ENCODE data around the gene S100A1. TPM values are rescaled to one million over a fixed set of nuclear protein-coding genes. Genes with fewer than 3 reads are reported as not detected.
"Not testable (repeated sequence)": the region's sequence is repeated elsewhere in the genome, so short reads cannot be mapped to it uniquely, and the experiment has no call there.

S100A1 gene
- total and polyA plus RNA-seq, 2 donors from 2014 or later = 83.1 to 332 TPM

GRCh38 chr1:153583514-153583913 lies 44.7 kb upstream of the S100A1 start:
- H3K36me3 ChIP-seq (ENCODE audit: control insufficient read depth in 2 of 3, insufficient read depth in 3 of 3, low read length in 3 of 3); DNase-seq; FAIRE-seq; H3K4me1 ChIP-seq (ENCODE audit: control insufficient read depth in 2 of 3, insufficient read depth in 2 of 3, low read depth in 1 of 3, low read length in 3 of 3); intact Hi-C loops (cut with DNase I); H3K27me3 ChIP-seq (ENCODE audit: control insufficient read depth, insufficient read depth, low read length); H3K9ac ChIP-seq (ENCODE audit: low read length in 3 of 3); H3K27ac ChIP-seq (ENCODE audit: low read depth in 2 of 2, low read length in 2 of 2); H3K9me3 ChIP-seq (ENCODE audit: control insufficient read depth in 2 of 3, insufficient read depth in 1 of 3, low read length in 3 of 3); H3K4me3 ChIP-seq (ENCODE audit: low read length in 3 of 3): not testable (repeated sequence)

- H3K27ac ChIP-seq (ENCODE audit: low read depth in 2 of 2, low read length in 2 of 2) = no peak overlapping the region
- FAIRE-seq (no peak), DNase-seq (no peak)
- no peaks in the 10 kb centered on the region for H3K4me1 ChIP-seq (ENCODE audit: control insufficient read depth in 2 of 3, insufficient read depth in 2 of 3, low read depth in 1 of 3, low read length in 3 of 3)
- H3K4me3 ChIP-seq (ENCODE audit: low read length in 3 of 3) = no peak overlapping the region
- intact Hi-C loops (cut with DNase I) = no loop called here
- no peaks in the 10 kb centered on the region for H3K36me3 ChIP-seq (ENCODE audit: control insufficient read depth in 2 of 3, insufficient read depth in 3 of 3, low read length in 3 of 3)
- no peak for TF ChIP-seq CTCF (IDR thresholded peaks at IDR 0.05; ENCODE audit: borderline replicate concordance, extremely low read depth, insufficient read depth)
- H3K27me3 ChIP-seq (ENCODE audit: control insufficient read depth, insufficient read depth, low read length) = no peaks in the 10 kb centered on the region
- H3K9me3 ChIP-seq (ENCODE audit: control insufficient read depth in 2 of 3, insufficient read depth in 1 of 3, low read length in 3 of 3) = no peaks in the 10 kb centered on the region
- H3K9ac ChIP-seq (ENCODE audit: low read length in 3 of 3) = no peak overlapping the region
Measured at GRCh38 chr1:153583976-153584375, 44.3 kb upstream of the S100A1 start.

GRCh38 chr1:153585006-153585405 lies 43.2 kb upstream of the S100A1 start:
- no peak for TF ChIP-seq CTCF (IDR thresholded peaks at IDR 0.05; ENCODE audit: borderline replicate concordance, extremely low read depth, insufficient read depth)
- Histone ChIP-seq H3K4me3 (ENCODE audit: low read length in 3 of 3) (no peak overlapping the region), H3K36me3 (ENCODE audit: control insufficient read depth in 2 of 3, insufficient read depth in 3 of 3, low read length in 3 of 3) (no peaks in the 10 kb centered on the region), H3K9ac (ENCODE audit: low read length in 3 of 3) (no peak overlapping the region), H3K9me3 (ENCODE audit: control insufficient read depth in 2 of 3, insufficient read depth in 1 of 3, low read length in 3 of 3) (no peaks in the 10 kb centered on the region), H3K27ac (ENCODE audit: low read depth in 2 of 2, low read length in 2 of 2) (no peak overlapping the region), H3K4me1 (ENCODE audit: control insufficient read depth in 2 of 3, insufficient read depth in 2 of 3, low read depth in 1 of 3, low read length in 3 of 3) (no peaks in the 10 kb centered on the region), H3K27me3 (ENCODE audit: control insufficient read depth, insufficient read depth, low read length) (no peaks in the 10 kb centered on the region)
- intact Hi-C loops (cut with DNase I) = no loop called here
- FAIRE-seq (no peak), DNase-seq (no peak)

- DNase-seq = no peak
- no peak for FAIRE-seq
- Histone ChIP-seq H3K27ac (ENCODE audit: low read depth in 2 of 2, low read length in 2 of 2) (no peak overlapping the region), H3K27me3 (ENCODE audit: control insufficient read depth, insufficient read depth, low read length) (no peaks in the 10 kb centered on the region), H3K9me3 (ENCODE audit: control insufficient read depth in 2 of 3, insufficient read depth in 1 of 3, low read length in 3 of 3) (no peaks in the 10 kb centered on the region), H3K9ac (ENCODE audit: low read length in 3 of 3) (no peak overlapping the region), H3K4me3 (ENCODE audit: low read length in 3 of 3) (no peak overlapping the region), H3K36me3 (ENCODE audit: control insufficient read depth in 2 of 3, insufficient read depth in 3 of 3, low read length in 3 of 3) (no peaks in the 10 kb centered on the region), H3K4me1 (ENCODE audit: control insufficient read depth in 2 of 3, insufficient read depth in 2 of 3, low read depth in 1 of 3, low read length in 3 of 3) (no peaks in the 10 kb centered on the region)
- intact Hi-C loops (cut with DNase I) = no loop called here
- no peak for TF ChIP-seq CTCF (IDR thresholded peaks at IDR 0.05; ENCODE audit: borderline replicate concordance, extremely low read depth, insufficient read depth)
Measured at GRCh38 chr1:153586347-153586746, 41.9 kb upstream of the S100A1 start.

Measured in kidney (tissue), 14 donors.